Trophoblast cell (in vitro differentiated cells and primary cell): ENCODE measurements around the gene FGFR3.

ENCODE experiments used
- DNase-seq, 2 donors: peaks; one replicate each; pipeline ENCODE4 v3.0.0-alpha.2; 2016
- H2AFZ ChIP-seq: 2 replicates; pipeline ENCODE4 v1.6.1; 2013; ENCODE audit warnings: low read length, moderate library complexity, mild to moderate bottlenecking; ENCODE audit not compliant: insufficient read depth, poor library complexity
- H2AK5ac ChIP-seq: 2 replicates; pipeline ENCODE4 v1.6.1; 2013; ENCODE audit warnings: mild to moderate bottlenecking, low read length
- H2BK120ac ChIP-seq: 2 replicates; pipeline ENCODE4 v1.6.1; 2013; ENCODE audit warnings: low read length, mild to moderate bottlenecking, moderate library complexity; ENCODE audit not compliant: insufficient read depth, poor library complexity
- H2BK12ac ChIP-seq: 2 replicates; pipeline ENCODE4 v1.6.1; 2013; ENCODE audit warnings: mild to moderate bottlenecking, low read length, moderate library complexity
- H2BK5ac ChIP-seq: 2 replicates; pipeline ENCODE4 v1.6.1; 2013; ENCODE audit warnings: low read length, low read depth, moderate library complexity, mild to moderate bottlenecking; ENCODE audit not compliant: poor library complexity
- H3K14ac ChIP-seq: 2 replicates; pipeline ENCODE4 v1.6.1; 2013; ENCODE audit warnings: mild to moderate bottlenecking, low read length
- H3K18ac ChIP-seq: 2 replicates; pipeline ENCODE4 v1.6.1; 2013; ENCODE audit warnings: mild to moderate bottlenecking, low read length
- H3K23ac ChIP-seq: 2 replicates; pipeline ENCODE4 v1.6.1; 2013; ENCODE audit warnings: low read length
- H3K27ac ChIP-seq: 2 replicates; pipeline ENCODE4 v1.5.1; 2013; ENCODE audit warnings: low read depth, mild to moderate bottlenecking, inconsistent platforms, low read length, moderate library complexity
- H3K27me3 ChIP-seq: 2 replicates; pipeline ENCODE4 v1.6.1; 2013; ENCODE audit warnings: inconsistent platforms, mild to moderate bottlenecking, low read length, moderate library complexity; ENCODE audit not compliant: insufficient read depth
- H3K36me3 ChIP-seq, 2 experiments: 1 replicate in 1 of 2; 2 replicates in 1 of 2; pipeline ENCODE4 v1.6.1; 2013; ENCODE audit warnings: low read length in 2 of 2, mild to moderate bottlenecking in 2 of 2, moderate library complexity in 1 of 2; ENCODE audit not compliant: insufficient read depth in 2 of 2, control insufficient read depth in 1 of 2
- H3K4ac ChIP-seq: 2 replicates; pipeline ENCODE4 v1.6.1; 2013; ENCODE audit warnings: low read depth, mild to moderate bottlenecking, low read length, moderate library complexity
- H3K4me1 ChIP-seq, 2 experiments: 1 replicate in 1 of 2; 2 replicates in 1 of 2; pipeline ENCODE4 v1.6.1; 2013; ENCODE audit warnings: low read length in 2 of 2, mild to moderate bottlenecking in 2 of 2, moderate library complexity in 1 of 2; ENCODE audit not compliant: insufficient read depth in 2 of 2, control insufficient read depth in 1 of 2
- H3K4me2 ChIP-seq: 2 replicates; pipeline ENCODE4 v1.6.1; 2013; ENCODE audit warnings: inconsistent platforms, mild to moderate bottlenecking, low read length, moderate library complexity
- H3K4me3 ChIP-seq: 2 replicates; pipeline ENCODE4 v1.5.1; 2013; ENCODE audit warnings: mild to moderate bottlenecking, low read depth, low read length, inconsistent platforms
- H3K79me1 ChIP-seq: one replicate; pipeline ENCODE4 v1.6.1; 2013; ENCODE audit warnings: low read length
- H3K79me2 ChIP-seq: 2 replicates; pipeline ENCODE4 v1.6.1; 2013; ENCODE audit warnings: low read length, mild to moderate bottlenecking; ENCODE audit not compliant: control insufficient read depth, insufficient read depth, poor library complexity
- H3K9ac ChIP-seq: 2 replicates; pipeline ENCODE4 v1.6.1; 2013; ENCODE audit warnings: mild to moderate bottlenecking, low read length
- H3K9me3 ChIP-seq: 2 replicates; pipeline ENCODE4 v1.6.1; 2013; ENCODE audit warnings: low read depth, mild to moderate bottlenecking, control low read depth, inconsistent platforms, low read length; ENCODE audit not compliant: insufficient read depth
- H4K12ac ChIP-seq: 2 replicates; pipeline ENCODE4 v1.6.1; 2013; ENCODE audit warnings: low read depth, mild to moderate bottlenecking, low read length, moderate library complexity
- H4K8ac ChIP-seq: 2 replicates; pipeline ENCODE4 v1.6.1; 2013; ENCODE audit warnings: low read depth, mild to moderate bottlenecking, low read length, moderate library complexity
- H4K91ac ChIP-seq: one replicate; pipeline ENCODE4 v1.6.1; 2013; ENCODE audit warnings: low read depth, mild to moderate bottlenecking, low read length, moderate library complexity
- WGBS: extraction: QIAGEN DNeasy Blood & Tissue Kit; methylation state at CpG from one replicate; pipeline ENCODE4 v1.1.7; 2013; ENCODE audit warnings: missing lambda C conversion rate; ENCODE audit not compliant: insufficient read length, insufficient coverage; ENCODE audit errors: extremely low coverage; 5-methylcytosine and 5-hydroxymethylcytosine counted together

Gene FGFR3

DNA sequence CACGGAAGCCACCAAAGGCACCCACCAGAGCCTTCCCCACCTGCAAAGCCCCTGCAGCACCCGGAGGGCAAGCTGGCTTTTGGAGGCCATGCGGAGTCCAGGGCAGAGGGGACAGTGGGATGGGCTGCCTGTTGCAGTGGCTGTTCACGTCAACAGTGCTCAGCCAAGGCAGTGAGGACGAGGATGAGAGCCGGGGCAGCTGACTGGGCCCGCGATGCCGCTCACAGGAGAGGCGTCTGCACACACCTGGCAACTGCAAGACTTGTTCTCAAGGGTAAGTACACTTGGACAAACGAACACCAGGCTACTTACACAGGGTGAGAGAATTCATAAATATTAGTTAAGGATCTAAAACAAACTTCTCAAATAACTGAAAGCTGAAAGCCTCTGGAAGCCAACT is 19.6 kb downstream of the FGFR3 start:
- H3K79me1 ChIP-seq, result no peaks in the 10 kb centered on the region
- peaks cover 2% of the 10 kb centered on the region for H3K9me3 ChIP-seq
- no peak overlapping the region for H3K9ac ChIP-seq
- H3K27ac ChIP-seq, result no peak overlapping the region
- no peaks in the 10 kb centered on the region for H3K79me2 ChIP-seq
- no peak overlapping the region for H3K4me2 ChIP-seq
- H4K91ac ChIP-seq, result no peak overlapping the region
- WGBS, result no CpG with 5 or more reads among the region's 11 CpGs
- H3K18ac ChIP-seq, result no peak overlapping the region
- no peak overlapping the region for H2AK5ac ChIP-seq
- no peak overlapping the region for H3K4ac ChIP-seq
- no peak overlapping the region for H2AFZ ChIP-seq
- no peaks in the 10 kb centered on the region for H3K4me1 ChIP-seq
- no peak overlapping the region for H3K23ac ChIP-seq
- H3K4me3 ChIP-seq, result no peak overlapping the region
- no peak overlapping the region for H4K12ac ChIP-seq
- peaks cover 41 to 44% of the 10 kb centered on the region in 2 experiments for H3K36me3 ChIP-seq
- no peak overlapping the region for H3K14ac ChIP-seq
- H4K8ac ChIP-seq, result no peak overlapping the region
- no peaks in the 10 kb centered on the region for H3K27me3 ChIP-seq
- no peak overlapping the region for H2BK120ac ChIP-seq
- DNase-seq, result no peak
- H2BK12ac ChIP-seq, result no peak overlapping the region
- H2BK5ac ChIP-seq, result no peak overlapping the region

DNA sequence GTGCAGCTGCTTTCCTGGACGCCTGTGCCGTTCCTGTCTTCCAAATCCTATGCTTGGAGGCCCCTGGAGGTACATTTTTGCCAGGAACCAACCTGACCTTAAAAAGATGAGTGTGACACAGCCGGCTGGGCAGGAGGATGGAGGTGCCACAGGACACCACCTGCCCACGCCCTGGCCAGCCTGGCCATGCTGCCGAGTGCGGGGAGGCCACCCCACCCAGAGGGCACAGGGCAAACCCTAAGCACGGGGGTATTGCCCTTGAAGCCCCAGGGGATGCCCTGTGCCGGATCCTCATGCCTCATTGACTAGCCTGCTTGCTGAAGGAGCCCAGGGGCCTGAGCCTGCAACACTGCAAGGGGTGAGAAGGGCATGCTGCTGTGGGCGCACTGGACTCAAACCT is 20.1 kb downstream of the FGFR3 start:
- no peak overlapping the region for H2AK5ac ChIP-seq
- H3K4me3 ChIP-seq, result no peak overlapping the region
- no peak overlapping the region for H3K23ac ChIP-seq
- no peak overlapping the region for H4K91ac ChIP-seq
- WGBS, result no CpG with 5 or more reads among the region's 9 CpGs
- H3K27me3 ChIP-seq, result no peaks in the 10 kb centered on the region
- no peak overlapping the region for H2BK120ac ChIP-seq
- no peak overlapping the region for H3K14ac ChIP-seq
- no peaks in the 10 kb centered on the region for H3K4me1 ChIP-seq
- H3K36me3 ChIP-seq, result peaks cover 44 to 48% of the 10 kb centered on the region in 2 experiments
- H4K8ac ChIP-seq, result no peak overlapping the region
- no peak overlapping the region for H3K4ac ChIP-seq
- no peaks in the 10 kb centered on the region for H3K79me1 ChIP-seq
- no peak overlapping the region for H3K27ac ChIP-seq
- no peak overlapping the region for H4K12ac ChIP-seq
- peaks cover 2% of the 10 kb centered on the region for H3K9me3 ChIP-seq
- no peak overlapping the region for H2AFZ ChIP-seq
- no peak for DNase-seq
- H3K9ac ChIP-seq, result no peak overlapping the region
- no peaks in the 10 kb centered on the region for H3K79me2 ChIP-seq
- H3K4me2 ChIP-seq, result no peak overlapping the region
- H3K18ac ChIP-seq, result no peak overlapping the region
- no peak overlapping the region for H2BK5ac ChIP-seq
- no peak overlapping the region for H2BK12ac ChIP-seq

DNA sequence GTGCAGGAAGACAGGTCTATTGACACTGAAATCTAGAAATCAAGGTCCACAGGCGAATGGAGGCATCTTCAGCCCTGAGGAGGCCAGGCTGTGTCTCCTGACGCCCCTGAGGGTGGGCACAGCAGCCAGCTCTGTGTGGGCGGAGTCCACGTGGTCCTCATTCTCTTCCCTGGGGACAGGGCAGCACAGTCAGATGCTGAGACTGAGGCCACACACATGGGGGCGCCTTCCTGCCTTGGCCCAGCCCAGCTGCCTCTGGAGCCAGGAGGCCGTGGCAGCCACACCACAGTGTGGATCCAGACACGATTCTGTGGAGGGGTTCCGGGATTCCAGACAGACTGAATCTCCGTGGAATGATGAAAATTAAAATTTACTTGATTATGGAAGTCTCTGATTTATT is 20.8 kb downstream of the FGFR3 start:
- no peaks in the 10 kb centered on the region for H3K27me3 ChIP-seq
- H3K36me3 ChIP-seq, result peaks cover 46 to 51% of the 10 kb centered on the region in 2 experiments
- H2BK12ac ChIP-seq, result no peak overlapping the region
- H3K4me3 ChIP-seq, result no peak overlapping the region
- no peaks in the 10 kb centered on the region for H3K4me1 ChIP-seq
- H4K12ac ChIP-seq, result no peak overlapping the region
- H2BK5ac ChIP-seq, result no peak overlapping the region
- no peak overlapping the region for H2BK120ac ChIP-seq
- no peak overlapping the region for H4K8ac ChIP-seq
- no peak overlapping the region for H3K14ac ChIP-seq
- no CpG with 5 or more reads among the region's 9 CpGs for WGBS
- no peak overlapping the region for H3K4me2 ChIP-seq
- no peak overlapping the region for H3K4ac ChIP-seq
- H3K18ac ChIP-seq, result no peak overlapping the region
- H3K79me2 ChIP-seq, result no peaks in the 10 kb centered on the region
- H3K79me1 ChIP-seq, result no peaks in the 10 kb centered on the region
- no peak overlapping the region for H3K27ac ChIP-seq
- no peak overlapping the region for H2AFZ ChIP-seq
- H4K91ac ChIP-seq, result no peak overlapping the region
- H3K23ac ChIP-seq, result no peak overlapping the region
- H3K9me3 ChIP-seq, result peaks cover 2% of the 10 kb centered on the region
- no peak for DNase-seq
- H3K9ac ChIP-seq, result no peak overlapping the region
- H2AK5ac ChIP-seq, result no peak overlapping the region

DNA sequence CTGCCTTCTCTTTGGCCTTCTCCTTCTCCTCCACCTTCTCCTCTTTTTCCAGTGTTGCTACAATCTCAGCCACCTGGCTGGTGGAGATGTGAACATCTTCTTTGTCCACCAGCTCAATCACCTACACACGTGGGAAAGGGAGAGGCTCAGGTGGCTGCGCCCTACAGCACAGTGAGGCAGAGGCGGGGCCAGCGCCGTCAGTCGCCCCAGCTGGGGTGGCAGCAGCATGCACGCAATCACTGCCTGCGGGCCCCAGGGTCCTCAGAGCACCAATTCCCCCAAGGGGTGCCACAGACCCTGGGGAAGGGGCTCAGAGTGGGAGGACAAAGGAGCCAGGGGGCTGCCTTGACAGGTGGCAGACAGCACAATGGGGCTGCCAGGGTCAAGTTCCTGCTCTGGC is 21.4 kb downstream of the FGFR3 start:
- Histone ChIP-seq H2BK120ac (no peak overlapping the region), H4K8ac (no peak overlapping the region), H3K9ac (no peak overlapping the region), H3K4me2 (no peak overlapping the region), H4K12ac (no peak overlapping the region), H3K36me3 (peaks cover 52 to 56% of the 10 kb centered on the region in 2 experiments), H3K4me3 (no peak overlapping the region), H3K18ac (no peak overlapping the region), H3K4ac (no peak overlapping the region), H3K27ac (no peak overlapping the region), H3K4me1 (no peaks in the 10 kb centered on the region), H2AFZ (no peak overlapping the region), H3K79me2 (no peaks in the 10 kb centered on the region), H3K27me3 (no peaks in the 10 kb centered on the region), H3K79me1 (no peaks in the 10 kb centered on the region), H2AK5ac (no peak overlapping the region), H4K91ac (no peak overlapping the region), H3K9me3 (peaks cover 2% of the 10 kb centered on the region), H3K23ac (no peak overlapping the region), H2BK12ac (no peak overlapping the region), H3K14ac (no peak overlapping the region), H2BK5ac (no peak overlapping the region)
- DNase-seq, result no peak
- no CpG with 5 or more reads among the region's 8 CpGs for WGBS
